Body of pancreas (tissue), 4 donors: ENCODE measurements around the gene MEOX2. TPM values are rescaled to one million over a fixed set of nuclear protein-coding genes. Genes with fewer than 3 reads are reported as not detected.

ENCODE experiments used
- ATAC-seq: fragments of 150-250 bp; one replicate; pipeline ENCODE4 v1.9.1; 2016
- DNase-seq, 4 donors: peaks; one replicate each; pipeline ENCODE4 v3.0.0-alpha.2; 2019
- H3K27ac ChIP-seq, 4 donors: fragments of 200-600 bp; sonication (generic); 1 replicate in 3 of 4; 2 replicates in 1 of 4; pipeline versions ENCODE4 v1.5.1 to v1.6.1; 2016 to 2019; ENCODE audit warnings: mild to moderate bottlenecking in 1 of 4, mixed read lengths in 1 of 4, moderate library complexity in 1 of 4
- H3K27me3 ChIP-seq, 2 donors: fragments of 200-600 bp; sonication (generic); one replicate each; pipeline ENCODE4 v1.6.0; 2016; ENCODE audit warnings: mild to moderate bottlenecking in 1 of 2
- H3K36me3 ChIP-seq, 2 donors: fragments of 200-600 bp; sonication (generic); replicated peaks in 1 of 2; 2 replicates each; pipeline ENCODE4 v1.5.1; 2016; ENCODE audit warnings: low read depth in 2 of 2; ENCODE audit not compliant: insufficient read depth in 1 of 2
- H3K4me1 ChIP-seq: fragments of 200-600 bp; sonication (generic); one replicate; pipeline ENCODE4 v1.6.0; 2016
- H3K4me3 ChIP-seq, 2 donors: fragments of 200-600 bp; sonication (generic); 1 replicate in 1 of 2; 2 replicates in 1 of 2; pipeline ENCODE4 v1.5.1; 2016 to 2019
- H3K9me3 ChIP-seq, 3 donors: fragments of 200-600 bp; sonication (generic); 1 replicate in 2 of 3; 2 replicates in 1 of 3; pipeline ENCODE4 v1.5.1; 2016
- POLR2A ChIP-seq, 3 donors: fragments of 450-650 bp; IDR thresholded peaks; one replicate each; pipeline ENCODE4 v1.6.1; 2016; ENCODE audit warnings: antibody characterized with exemption in 3 of 3, mild to moderate bottlenecking in 2 of 3
- WGBS, 2 donors: methylation state at CpG; one replicate each; pipeline ENCODE4 v1.1.5; 2017; 5-methylcytosine and 5-hydroxymethylcytosine counted together
- intact Hi-C: fragments of 100-400 bp; cut with DNase I; formaldehyde crosslinking; loops from one replicate; pipeline ENCODE4 v1.15.1; 2023
- total RNA-seq, 2 donors: library from RNA; depleted of rRNA; stranded (reverse); fragments of >200 nt; gene quantifications; one replicate each; pipeline ENCODE4 v1.1.0, GENCODE V29; 2016
- TF ChIP-seq, protein P1 (sequence below), 7 experiments: fragments of 450-650 bp in 4 of 7; fragments of 200-600 bp in 3 of 7; sonication (generic) in 3 of 7; IDR thresholded peaks; one replicate each; pipeline ENCODE4 v1.5.1; 2016 to 2019; ENCODE audit warnings: antibody characterized with exemption in 7 of 7

Gene MEOX2
- total RNA-seq, 2 donors from 2014 or later, result 0.66 to 8.0 TPM

DNA sequence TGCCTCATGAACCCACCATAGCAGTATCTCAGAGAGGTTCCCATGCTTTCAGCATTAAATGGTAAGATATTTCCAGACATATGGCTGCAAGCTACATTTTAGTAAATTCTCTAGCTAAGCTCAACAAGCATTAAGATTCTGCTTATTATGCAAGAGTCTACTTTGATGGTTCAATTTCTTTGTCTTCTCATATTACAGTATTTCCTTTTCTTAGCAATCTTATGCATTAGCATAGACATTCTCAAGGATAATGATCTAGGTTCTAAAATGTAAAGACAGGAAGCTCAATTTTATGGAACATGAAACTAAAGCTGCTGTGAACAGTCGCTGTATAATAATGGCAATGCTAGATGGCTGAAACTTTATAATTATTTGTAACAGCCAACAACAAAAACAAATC lies 39.2 kb downstream of the MEOX2 start:
- TF ChIP-seq POLR2A (IDR thresholded peaks at IDR 0.05), result no peak
- TF ChIP-seq, protein P1, sequence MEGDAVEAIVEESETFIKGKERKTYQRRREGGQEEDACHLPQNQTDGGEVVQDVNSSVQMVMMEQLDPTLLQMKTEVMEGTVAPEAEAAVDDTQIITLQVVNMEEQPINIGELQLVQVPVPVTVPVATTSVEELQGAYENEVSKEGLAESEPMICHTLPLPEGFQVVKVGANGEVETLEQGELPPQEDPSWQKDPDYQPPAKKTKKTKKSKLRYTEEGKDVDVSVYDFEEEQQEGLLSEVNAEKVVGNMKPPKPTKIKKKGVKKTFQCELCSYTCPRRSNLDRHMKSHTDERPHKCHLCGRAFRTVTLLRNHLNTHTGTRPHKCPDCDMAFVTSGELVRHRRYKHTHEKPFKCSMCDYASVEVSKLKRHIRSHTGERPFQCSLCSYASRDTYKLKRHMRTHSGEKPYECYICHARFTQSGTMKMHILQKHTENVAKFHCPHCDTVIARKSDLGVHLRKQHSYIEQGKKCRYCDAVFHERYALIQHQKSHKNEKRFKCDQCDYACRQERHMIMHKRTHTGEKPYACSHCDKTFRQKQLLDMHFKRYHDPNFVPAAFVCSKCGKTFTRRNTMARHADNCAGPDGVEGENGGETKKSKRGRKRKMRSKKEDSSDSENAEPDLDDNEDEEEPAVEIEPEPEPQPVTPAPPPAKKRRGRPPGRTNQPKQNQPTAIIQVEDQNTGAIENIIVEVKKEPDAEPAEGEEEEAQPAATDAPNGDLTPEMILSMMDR (IDR thresholded peaks at IDR 0.05), result no peak
- Histone ChIP-seq H3K4me1 (no peaks in the 10 kb centered on the region), H3K36me3 (no peaks in the 10 kb centered on the region), H3K4me3 (no peak overlapping the region), H3K27ac (no peak overlapping the region), H3K9me3 (no peaks in the 10 kb centered on the region), H3K27me3 (no peaks in the 10 kb centered on the region)
- intact Hi-C loops, result no loop called here
- ATAC-seq (no peak), DNase-seq (no peak)
- WGBS, 2 donors, result 83 to 87% methylated on average over 1 of the region's 1 CpG

DNA sequence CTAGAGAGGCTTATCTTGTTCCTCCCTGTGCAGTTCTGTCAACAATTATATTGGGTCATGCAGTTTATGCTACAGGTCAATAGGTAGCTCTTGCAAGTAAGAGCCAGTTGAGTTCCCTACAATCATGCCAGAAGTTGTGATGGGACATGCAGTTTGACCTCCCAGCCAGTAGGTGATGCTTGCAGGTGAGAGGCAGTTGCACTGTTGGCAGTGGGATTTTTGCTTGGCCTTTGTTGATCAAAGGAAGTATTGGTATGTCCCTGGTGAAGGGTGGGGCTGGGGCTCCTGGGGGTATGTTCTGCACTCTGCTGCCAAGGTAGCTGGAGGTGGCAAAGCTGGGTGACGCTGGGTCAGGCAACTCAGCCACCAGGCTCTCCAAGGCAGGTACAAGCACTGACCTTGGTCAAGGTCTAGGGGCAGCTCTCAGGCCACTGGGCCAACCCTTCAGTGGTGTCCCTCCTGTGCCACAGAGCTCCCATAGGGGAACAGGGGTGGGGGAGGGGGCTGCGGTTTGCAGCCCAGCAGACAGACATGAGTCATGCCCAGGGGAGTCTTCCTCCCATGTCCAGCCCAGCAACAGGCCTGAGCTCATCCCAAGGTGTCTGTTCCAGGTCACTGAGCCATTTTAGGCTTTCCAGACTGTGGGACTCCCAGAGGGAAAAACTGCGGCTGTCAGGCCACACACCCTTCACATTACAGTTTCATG lies 43.3 kb downstream of the MEOX2 start:
- Histone ChIP-seq H3K4me1 (no peaks in the 10 kb centered on the region), H3K27me3 (no peaks in the 10 kb centered on the region), H3K4me3 (no peak overlapping the region), H3K36me3 (no peaks in the 10 kb centered on the region), H3K27ac (no peak overlapping the region), H3K9me3 (no peaks in the 10 kb centered on the region)
- 89 to 100% methylated on average over 2 to 3 of the region's 3 CpGs for whole genome bisulfite sequencing, 2 donors
- TF ChIP-seq, protein P1 (IDR thresholded peaks at IDR 0.05), result no peak
- no peak for TF ChIP-seq POLR2A (IDR thresholded peaks at IDR 0.05)
- intact Hi-C loops, result no loop called here
- ATAC-seq, result peak; percentile 12
- no peak for DNase-seq

DNA sequence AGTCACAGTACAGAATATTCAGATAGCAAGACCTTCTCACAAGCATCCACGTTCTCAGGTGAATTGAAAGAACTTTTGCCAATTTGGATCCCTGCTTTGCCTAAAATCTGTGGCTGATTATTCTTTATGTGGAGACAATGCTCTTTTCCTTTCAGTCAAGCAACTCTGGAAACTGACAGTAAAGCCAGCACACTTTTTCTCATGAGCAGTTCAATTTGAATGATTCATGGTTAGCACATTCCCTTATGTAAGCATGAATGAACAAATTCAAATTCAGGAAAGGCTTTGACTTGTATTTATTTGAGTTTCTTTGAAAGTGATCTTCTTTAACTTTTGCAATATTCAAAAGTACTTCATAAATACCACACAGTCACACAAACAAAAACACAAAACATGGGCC lies 57.6 kb downstream of the MEOX2 start:
- no peak for DNase-seq
- WGBS, 2 donors, result 38 to 58% methylated on average over 1 of the region's 1 CpG
- Histone ChIP-seq H3K27ac (no peak overlapping the region), H3K36me3 (no peaks in the 10 kb centered on the region), H3K27me3 (no peaks in the 10 kb centered on the region), H3K4me1 (no peaks in the 10 kb centered on the region), H3K4me3 (no peak overlapping the region), H3K9me3 (no peaks in the 10 kb centered on the region)
- TF ChIP-seq, protein P1 (IDR thresholded peaks at IDR 0.05), result no peak
- TF ChIP-seq POLR2A (IDR thresholded peaks at IDR 0.05), result no peak
- no peak for ATAC-seq
- intact Hi-C loops, result no loop called here

DNA sequence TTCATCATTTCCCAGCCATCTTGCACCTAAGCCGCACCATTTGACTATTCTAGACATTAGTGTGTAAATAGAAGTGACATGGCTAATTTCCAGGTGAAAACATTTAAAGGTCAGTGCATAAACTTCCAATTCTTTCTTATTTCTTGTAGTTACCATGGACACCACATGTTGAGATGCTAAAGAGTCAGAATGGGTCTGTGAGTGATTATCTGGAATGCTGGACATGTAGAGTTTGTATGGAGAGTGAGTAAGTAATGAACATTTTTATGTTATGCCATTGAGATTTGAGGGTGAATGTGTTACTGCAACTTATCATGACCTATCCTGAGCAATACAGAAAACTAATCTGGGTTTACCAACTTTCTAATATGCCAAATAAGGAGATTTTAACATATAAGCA lies 60.4 kb downstream of the MEOX2 start:
- intact Hi-C loops, result no loop called here
- H3K4me1 ChIP-seq, result no peaks in the 10 kb centered on the region
- no peaks in the 10 kb centered on the region for H3K9me3 ChIP-seq
- H3K4me3 ChIP-seq, result no peak overlapping the region
- TF ChIP-seq POLR2A (IDR thresholded peaks at IDR 0.05), result no peak
- TF ChIP-seq, protein P1 (IDR thresholded peaks at IDR 0.05), result no peak
- no peak for ATAC-seq
- DNase-seq, result no peak
- no peaks in the 10 kb centered on the region for H3K36me3 ChIP-seq
- WGBS, 2 donors, result 64 to 69% methylated on average over 1 of the region's 1 CpG
- H3K27ac ChIP-seq, result no peak overlapping the region
- H3K27me3 ChIP-seq, result no peaks in the 10 kb centered on the region

DNA sequence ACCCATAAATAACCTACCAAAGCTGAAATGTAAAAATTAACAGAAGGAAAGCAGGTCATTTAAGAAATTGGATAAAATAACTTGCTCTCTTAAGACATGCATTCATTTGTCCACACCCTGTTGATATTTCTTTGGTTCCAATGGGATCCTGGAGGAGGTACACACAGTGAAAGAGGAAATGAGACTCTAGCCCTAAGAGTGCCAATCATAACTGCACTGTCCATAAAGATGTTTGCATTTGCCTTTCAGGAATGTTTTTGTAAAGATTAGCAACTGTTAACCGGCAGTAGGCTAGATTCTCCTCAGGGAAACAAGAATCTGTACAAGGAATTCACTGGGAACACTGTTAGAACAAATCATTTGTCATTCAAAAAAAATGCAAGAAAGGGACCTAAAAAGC lies 61.0 kb downstream of the MEOX2 start:
- H3K27me3 ChIP-seq, result no peaks in the 10 kb centered on the region
- DNase-seq (no peak), ATAC-seq (no peak)
- TF ChIP-seq POLR2A (IDR thresholded peaks at IDR 0.05), result no peak
- TF ChIP-seq, protein P1 (IDR thresholded peaks at IDR 0.05), result no peak
- WGBS, 2 donors, result 34 to 38% methylated on average over 1 of the region's 1 CpG
- H3K4me1 ChIP-seq, result no peaks in the 10 kb centered on the region
- intact Hi-C loops, result no loop called here
- no peak overlapping the region for H3K27ac ChIP-seq
- H3K4me3 ChIP-seq, result no peak overlapping the region
- H3K9me3 ChIP-seq, result no peaks in the 10 kb centered on the region
- no peaks in the 10 kb centered on the region for H3K36me3 ChIP-seq
